Gastrocnemius medialis (tissue), 4 donors: Measurements from ENCODE around the gene MORN5. TPM values are rescaled to one million over a fixed set of nuclear protein-coding genes. Genes with fewer than 3 reads are reported as not detected.

Source experiments
- ATAC-seq, 2 donors: fragments of 150-250 bp; one replicate each; pipeline ENCODE4 v1.9.1; 2016
- DNase-seq, 2 donors: peaks; one replicate each; pipeline ENCODE4 v3.0.0-alpha.2; 2019
- H3K27ac ChIP-seq, 4 donors: fragments of 200-600 bp; sonication (generic); 1 replicate in 1 of 4; 2 replicates in 3 of 4; pipeline ENCODE4 v1.5.1; 2016 to 2018; ENCODE audit warnings: mild to moderate bottlenecking in 2 of 4, moderate library complexity in 1 of 4
- H3K27me3 ChIP-seq, 3 donors: fragments of 200-600 bp; sonication (generic) in 2 of 3; 1 replicate in 1 of 3; 2 replicates in 2 of 3; pipeline versions ENCODE4 v1.5.1 to v1.6.0; 2016 to 2019; ENCODE audit warnings: mild to moderate bottlenecking in 1 of 3, moderate library complexity in 1 of 3
- H3K36me3 ChIP-seq, 2 donors: fragments of 200-600 bp; sonication (generic) in 1 of 2; one replicate each; pipeline ENCODE4 v1.5.1; 2017 to 2018
- H3K4me1 ChIP-seq, 2 donors: fragments of 200-600 bp; sonication (generic) in 1 of 2; one replicate each; pipeline ENCODE4 v1.5.1; 2016 to 2017; ENCODE audit warnings: mild to moderate bottlenecking in 2 of 2
- H3K4me3 ChIP-seq, 4 donors: fragments of 200-600 bp; sonication (generic) in 3 of 4; 1 replicate in 1 of 4; 2 replicates in 3 of 4; pipeline ENCODE4 v1.5.1; 2016 to 2019; ENCODE audit warnings: mild to moderate bottlenecking in 2 of 4
- H3K9me3 ChIP-seq, 3 donors: fragments of 200-600 bp; sonication (generic) in 2 of 3; 1 replicate in 1 of 3; 2 replicates in 2 of 3; pipeline ENCODE4 v1.5.1; 2016 to 2019
- POLR2A ChIP-seq, 2 donors: fragments of 450-650 bp; IDR thresholded peaks; one replicate each; pipeline ENCODE4 v1.6.1; 2017; ENCODE audit warnings: antibody characterized with exemption in 2 of 2, mild to moderate bottlenecking in 2 of 2, moderate library complexity in 2 of 2
- in situ Hi-C, 4 donors: fragments of 200-750 bp; cut with MboI; loops; one replicate each; pipeline versions ENCODE4 v1.15.0 to v1.8.0; 2017; ENCODE audit warnings: low sequenced_read_pairs in 4 of 4
- intact Hi-C: fragments of 100-400 bp; cut with DNase I; formaldehyde crosslinking; loops from one replicate; pipeline ENCODE4 v1.15.1; 2023; ENCODE audit warnings: low total_unique reads
- total RNA-seq, 4 donors: library from RNA; depleted of rRNA; stranded (reverse); fragments of >200 nt; gene quantifications; one replicate each; pipeline versions ENCODE4 v1.1.0 to v1.2.3, GENCODE V29; 2016
- TF ChIP-seq, protein P1 (sequence below), 5 experiments: fragments of 450-650 bp in 3 of 5; fragments of 200-600 bp in 2 of 5; sonication (generic) in 2 of 5; IDR thresholded peaks in 4 of 5; conservative IDR thresholded peaks in 1 of 5; 1 replicate in 4 of 5; 2 replicates in 1 of 5; pipeline ENCODE4 v1.5.1; 2016 to 2019; ENCODE audit warnings: antibody characterized with exemption in 5 of 5, mild to moderate bottlenecking in 3 of 5, moderate library complexity in 3 of 5

MORN5 gene
- total RNA-seq, 4 donors from 2014 or later = not detected

DNA sequence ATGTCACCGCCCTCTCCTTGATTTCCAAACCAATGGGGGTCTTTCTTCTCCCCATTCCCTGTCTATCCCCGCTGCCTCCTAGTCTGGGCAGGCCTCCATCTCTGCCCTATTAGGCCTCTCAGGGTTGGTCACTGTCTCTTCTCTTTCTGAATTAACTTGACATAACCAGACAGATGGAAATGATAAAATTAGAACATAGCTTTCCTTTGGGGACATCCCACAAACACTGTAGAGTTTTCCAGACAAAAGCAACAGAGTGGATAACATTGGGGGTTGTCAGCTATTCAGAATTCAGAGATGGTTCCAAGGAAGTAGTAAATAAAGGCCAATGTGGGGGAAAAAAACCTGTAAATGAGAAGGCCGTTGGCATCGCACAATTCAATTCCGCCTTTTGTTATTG lies 44.3 kb downstream of the MORN5 start:
- Histone ChIP-seq H3K36me3 (no peaks in the 10 kb centered on the region), H3K4me1 (no peaks in the 10 kb centered on the region), H3K4me3 (no peak overlapping the region), H3K27ac (no peak overlapping the region), H3K27me3 (no peaks in the 10 kb centered on the region), H3K9me3 (no peaks in the 10 kb centered on the region)
- DNase-seq (no peak), ATAC-seq (no peak)
- TF ChIP-seq POLR2A (IDR thresholded peaks at IDR 0.05) = no peak
- TF ChIP-seq, protein P1, sequence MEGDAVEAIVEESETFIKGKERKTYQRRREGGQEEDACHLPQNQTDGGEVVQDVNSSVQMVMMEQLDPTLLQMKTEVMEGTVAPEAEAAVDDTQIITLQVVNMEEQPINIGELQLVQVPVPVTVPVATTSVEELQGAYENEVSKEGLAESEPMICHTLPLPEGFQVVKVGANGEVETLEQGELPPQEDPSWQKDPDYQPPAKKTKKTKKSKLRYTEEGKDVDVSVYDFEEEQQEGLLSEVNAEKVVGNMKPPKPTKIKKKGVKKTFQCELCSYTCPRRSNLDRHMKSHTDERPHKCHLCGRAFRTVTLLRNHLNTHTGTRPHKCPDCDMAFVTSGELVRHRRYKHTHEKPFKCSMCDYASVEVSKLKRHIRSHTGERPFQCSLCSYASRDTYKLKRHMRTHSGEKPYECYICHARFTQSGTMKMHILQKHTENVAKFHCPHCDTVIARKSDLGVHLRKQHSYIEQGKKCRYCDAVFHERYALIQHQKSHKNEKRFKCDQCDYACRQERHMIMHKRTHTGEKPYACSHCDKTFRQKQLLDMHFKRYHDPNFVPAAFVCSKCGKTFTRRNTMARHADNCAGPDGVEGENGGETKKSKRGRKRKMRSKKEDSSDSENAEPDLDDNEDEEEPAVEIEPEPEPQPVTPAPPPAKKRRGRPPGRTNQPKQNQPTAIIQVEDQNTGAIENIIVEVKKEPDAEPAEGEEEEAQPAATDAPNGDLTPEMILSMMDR (IDR thresholded peaks at IDR 0.05 in 4 of 5, conservative IDR thresholded peaks at IDR 0.05 in 1 of 5) = no peak
- in situ Hi-C loops (no loop called here), intact Hi-C loops (no loop called here)

DNA sequence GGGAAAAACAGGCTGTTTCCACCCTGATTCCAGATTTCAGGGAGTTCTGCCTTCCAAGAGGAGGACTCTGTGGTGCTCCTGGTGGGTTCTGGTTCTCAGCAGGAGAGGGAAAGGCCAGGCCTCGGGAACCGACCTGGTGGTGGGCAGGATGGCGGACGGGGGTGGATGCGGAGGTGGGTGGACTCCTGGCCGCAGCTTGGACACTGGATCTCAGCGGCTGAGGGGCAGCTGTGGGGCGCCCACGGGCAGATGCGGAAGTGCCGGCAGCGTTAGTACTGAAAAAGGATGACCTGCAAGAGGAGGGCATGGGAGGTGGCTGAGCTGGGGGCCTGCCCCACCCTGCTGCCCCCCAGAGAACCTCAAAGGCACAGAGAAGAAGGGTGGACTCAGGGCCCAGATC lies 44.8 kb downstream of the MORN5 start:
- no peak overlapping the region for H3K27ac ChIP-seq
- H3K27me3 ChIP-seq = no peaks in the 10 kb centered on the region
- intact Hi-C loops = no loop called here
- H3K4me1 ChIP-seq = no peaks in the 10 kb centered on the region
- in situ Hi-C loops = no loop called here
- ATAC-seq = no peak
- TF ChIP-seq, protein P1 (IDR thresholded peaks at IDR 0.05 in 4 of 5, conservative IDR thresholded peaks at IDR 0.05 in 1 of 5) = no peak
- TF ChIP-seq POLR2A (IDR thresholded peaks at IDR 0.05) = no peak
- no peaks in the 10 kb centered on the region for H3K9me3 ChIP-seq
- no peak for DNase-seq
- no peaks in the 10 kb centered on the region for H3K36me3 ChIP-seq
- H3K4me3 ChIP-seq = no peak overlapping the region

DNA sequence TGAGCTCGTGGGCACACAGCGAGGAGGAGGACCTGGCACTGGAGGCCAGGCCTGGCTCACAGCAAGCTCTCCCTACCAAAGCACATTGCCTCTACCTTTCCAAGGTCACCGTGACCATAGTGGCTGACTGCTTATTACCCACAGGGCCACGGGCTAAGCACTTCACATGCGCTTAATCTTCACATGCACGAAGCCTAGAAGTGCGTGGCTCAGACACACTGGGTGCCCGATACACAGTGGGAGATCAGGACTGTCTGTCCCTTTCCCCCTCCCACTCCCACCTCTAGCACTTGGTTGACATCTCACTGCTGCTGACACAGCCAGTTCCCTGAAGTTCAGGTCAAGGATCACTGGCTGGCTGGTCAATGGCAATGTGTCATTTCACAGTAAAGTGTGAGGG lies 45.5 kb downstream of the MORN5 start:
- H3K4me3 ChIP-seq = no peak overlapping the region
- no peaks in the 10 kb centered on the region for H3K4me1 ChIP-seq
- H3K36me3 ChIP-seq = no peaks in the 10 kb centered on the region
- ATAC-seq (no peak), DNase-seq (no peak)
- no peaks in the 10 kb centered on the region for H3K9me3 ChIP-seq
- no peak overlapping the region for H3K27ac ChIP-seq
- intact Hi-C loops (no loop called here), in situ Hi-C loops (no loop called here)
- H3K27me3 ChIP-seq = no peaks in the 10 kb centered on the region
- TF ChIP-seq POLR2A (IDR thresholded peaks at IDR 0.05) = no peak
- TF ChIP-seq, protein P1 (IDR thresholded peaks at IDR 0.05 in 4 of 5, conservative IDR thresholded peaks at IDR 0.05 in 1 of 5) = no peak

DNA sequence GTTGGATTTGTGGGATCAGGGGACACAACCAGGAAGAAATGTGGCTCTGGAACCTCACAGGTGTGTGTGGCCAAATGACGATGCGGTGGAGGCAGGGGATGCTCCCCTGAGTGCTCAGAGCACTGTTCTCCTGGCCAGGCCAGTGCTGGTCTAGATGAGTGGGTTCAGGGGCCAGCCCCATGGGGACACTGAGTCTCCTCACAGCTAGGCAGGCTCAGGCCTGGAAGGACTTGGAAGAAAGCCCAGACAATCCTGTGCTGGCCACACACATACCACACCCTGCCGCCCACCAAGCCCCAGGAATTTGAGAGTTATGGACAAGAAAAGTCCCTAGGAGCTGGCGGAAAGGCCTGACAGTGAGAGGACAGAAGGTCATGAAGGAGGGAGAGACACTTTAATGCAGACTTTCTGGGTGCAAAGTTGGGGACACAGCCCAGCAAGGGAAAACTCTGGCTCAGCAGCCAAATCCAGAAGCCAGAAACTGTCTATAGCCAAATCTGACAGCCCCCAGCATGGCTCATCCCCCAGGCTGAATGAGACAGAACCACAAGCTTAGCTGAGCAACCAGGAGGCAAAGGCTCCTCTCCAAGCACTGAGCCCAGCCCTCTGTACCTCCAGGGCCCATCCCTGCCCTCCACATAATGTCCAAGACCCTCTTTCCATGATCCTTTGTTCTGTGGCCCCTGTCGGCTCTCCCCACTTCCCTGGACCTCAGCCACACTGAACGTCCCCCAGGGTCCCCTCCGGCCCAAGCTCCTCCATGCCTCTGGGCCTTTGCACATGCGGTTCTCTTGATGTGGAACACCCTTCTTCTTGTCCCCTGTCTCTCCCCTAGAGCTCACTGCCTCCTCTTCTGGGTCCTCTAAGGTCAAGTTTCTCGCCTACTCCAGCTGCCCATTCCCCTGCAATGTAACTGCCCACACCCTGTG lies 46.7 kb downstream of the MORN5 start:
- Histone ChIP-seq H3K27me3 (peaks cover 0 to 5% (median 1%) of the 10 kb centered on the region in 3 donors), H3K36me3 (no peaks in the 10 kb centered on the region), H3K4me3 (no peak overlapping the region), H3K27ac (no peak overlapping the region), H3K9me3 (no peaks in the 10 kb centered on the region), H3K4me1 (no peaks in the 10 kb centered on the region)
- TF ChIP-seq, protein P1 (IDR thresholded peaks at IDR 0.05 in 4 of 5, conservative IDR thresholded peaks at IDR 0.05 in 1 of 5) = no peak
- TF ChIP-seq POLR2A (IDR thresholded peaks at IDR 0.05) = no peak
- DNase-seq (no peak), ATAC-seq (no peak)
- intact Hi-C loops = no loop called here
- in situ Hi-C loops = no loop called here
